GM10847 (cell line): ENCODE results near the gene SOCS3.

Source experiments
- POLR2A ChIP-seq: IDR thresholded peaks from 2 replicates; pipeline ENCODE4 v1.6.1; 2011; ENCODE audit not compliant: insufficient read length; ENCODE audit errors: extremely low read depth

Gene SOCS3

GRCh38 chr17:78347453-78347852, 12.4 kb downstream of the SOCS3 start:
- TF ChIP-seq POLR2A = no peak

GRCh38 chr17:78346605-78347250, 13.1 kb downstream of the SOCS3 start:
- TF ChIP-seq POLR2A = no peak

GRCh38 chr17:78345791-78346494, 13.9 kb downstream of the SOCS3 start:
- TF ChIP-seq POLR2A = no peak

DNA sequence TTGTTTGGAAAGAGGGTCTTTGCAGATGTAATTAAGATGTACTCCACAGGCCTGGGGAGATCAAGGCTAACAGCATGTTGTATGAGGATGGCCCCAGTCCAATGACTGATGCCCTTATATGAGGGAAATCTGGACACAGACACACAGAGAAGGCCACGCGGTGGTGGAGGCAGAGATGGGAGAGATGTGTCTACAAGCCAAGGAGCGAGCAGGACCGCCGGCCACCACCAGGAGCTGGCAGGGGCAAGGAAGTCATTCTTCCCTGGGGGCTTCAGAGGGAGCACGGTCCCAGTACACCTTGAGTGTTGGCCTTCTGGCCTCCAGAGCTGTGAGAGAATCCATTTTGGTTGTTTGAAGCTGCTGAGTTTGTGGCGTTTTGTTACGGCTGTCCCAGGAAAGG, 14.7 kb downstream of the SOCS3 start:
- TF ChIP-seq POLR2A = no peak

GRCh38 chr17:78344666-78345065, 15.2 kb downstream of the SOCS3 start:
- TF ChIP-seq POLR2A = no peak

- TF ChIP-seq POLR2A = no peak
These were observed 16.2 kb downstream of the SOCS3 start for GRCh38 chr17:78343543-78344201.

DNA sequence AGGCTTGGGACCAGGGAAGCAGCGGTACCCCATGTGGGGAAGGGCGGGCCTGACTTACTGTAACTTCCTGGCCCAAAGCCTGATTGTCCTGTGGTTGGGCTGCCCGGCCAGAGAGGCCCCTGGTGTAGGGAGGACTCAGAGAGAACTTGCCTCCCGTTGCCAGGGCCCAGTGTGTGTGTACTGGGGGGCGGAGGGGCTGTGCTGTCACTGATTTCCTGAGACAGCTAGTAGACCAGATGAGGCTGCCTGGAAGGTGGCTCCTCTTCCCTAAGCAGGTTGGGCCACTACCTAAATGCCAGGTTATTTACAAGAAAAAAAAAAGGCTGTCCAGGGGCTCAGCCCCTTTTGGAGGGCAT, 16.7 kb downstream of the SOCS3 start:
- no peak for TF ChIP-seq POLR2A

DNA sequence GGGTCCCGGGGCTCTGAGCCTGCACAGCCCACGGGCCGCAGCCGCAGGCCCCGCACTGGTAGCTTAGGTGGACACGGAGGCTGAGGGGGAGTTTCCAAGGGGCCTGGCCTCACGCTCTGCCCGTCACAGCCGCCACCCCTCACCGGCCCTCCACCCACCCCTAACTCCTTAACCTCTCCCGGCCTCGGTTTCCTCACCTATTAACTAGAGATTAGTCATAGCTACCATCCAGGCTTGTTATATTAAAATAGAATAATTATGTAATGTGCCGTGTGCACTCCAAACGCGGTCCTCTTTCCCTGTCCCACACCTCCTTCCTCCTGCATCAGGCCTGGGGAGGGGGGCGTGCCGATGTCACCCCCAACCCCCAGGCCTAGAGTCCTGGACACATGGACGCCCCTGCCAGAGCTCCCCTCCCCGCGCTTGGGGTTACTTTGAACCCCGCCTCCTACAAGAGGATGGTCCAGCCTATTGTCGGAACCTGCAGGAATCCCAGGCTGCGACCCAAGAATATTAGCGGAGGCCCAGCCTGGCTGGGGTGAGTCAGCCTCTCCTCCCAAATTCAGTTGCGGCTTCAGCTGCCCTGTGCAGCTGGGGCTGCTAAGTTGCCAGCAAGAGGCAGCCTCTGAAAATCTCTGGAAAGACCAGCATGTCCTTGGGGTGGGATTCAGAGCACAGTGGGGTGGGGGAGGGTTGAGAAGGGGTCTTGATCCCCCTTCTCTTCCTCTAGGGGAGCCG, 17.3 kb downstream of the SOCS3 start:
- no peak for TF ChIP-seq POLR2A

DNA sequence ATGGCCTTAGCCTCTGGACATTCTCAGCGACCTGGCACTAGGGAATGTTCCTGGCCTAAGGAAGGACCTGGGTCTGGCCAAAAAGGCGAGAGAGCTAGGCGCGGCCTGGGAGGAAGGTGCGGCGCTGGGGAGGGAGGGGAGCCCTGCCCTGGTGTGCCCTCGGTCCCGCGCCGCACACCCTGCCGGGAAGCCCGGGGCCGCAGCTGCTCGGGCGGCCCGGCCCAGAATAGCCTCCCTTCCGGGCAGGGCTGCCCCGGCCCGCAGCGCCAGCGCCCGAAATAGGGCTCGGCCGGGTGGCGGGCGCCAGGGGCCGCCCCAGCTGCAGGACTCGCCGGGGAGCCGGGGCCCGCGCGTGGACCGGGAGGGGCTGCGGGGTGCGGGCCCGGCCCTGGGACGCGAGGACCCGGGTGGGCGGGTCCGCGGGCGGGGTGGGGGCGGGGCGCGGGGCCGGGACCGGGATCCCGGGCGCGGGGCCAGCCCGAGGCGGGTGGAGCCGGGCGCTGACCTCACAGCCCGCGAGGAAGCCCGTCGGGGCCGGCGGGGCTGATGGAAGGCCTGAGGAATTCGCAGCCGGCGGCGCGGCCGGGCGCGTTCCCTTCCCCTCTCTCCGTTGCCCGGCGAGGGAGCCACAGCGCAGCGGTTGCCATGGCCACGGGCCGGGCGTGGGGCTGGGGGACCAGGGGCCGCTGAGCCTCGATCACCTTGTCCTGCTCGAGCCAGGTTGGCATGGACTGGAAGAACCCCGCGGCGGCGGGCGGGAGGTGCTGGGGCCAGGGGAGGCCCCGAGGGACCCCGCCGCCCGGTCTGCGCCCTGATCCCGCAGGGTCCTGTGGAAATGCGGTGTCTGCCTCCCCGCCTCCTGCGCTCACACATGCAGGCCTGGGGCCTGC, 18.1 kb downstream of the SOCS3 start:
- no peak for TF ChIP-seq POLR2A

DNA sequence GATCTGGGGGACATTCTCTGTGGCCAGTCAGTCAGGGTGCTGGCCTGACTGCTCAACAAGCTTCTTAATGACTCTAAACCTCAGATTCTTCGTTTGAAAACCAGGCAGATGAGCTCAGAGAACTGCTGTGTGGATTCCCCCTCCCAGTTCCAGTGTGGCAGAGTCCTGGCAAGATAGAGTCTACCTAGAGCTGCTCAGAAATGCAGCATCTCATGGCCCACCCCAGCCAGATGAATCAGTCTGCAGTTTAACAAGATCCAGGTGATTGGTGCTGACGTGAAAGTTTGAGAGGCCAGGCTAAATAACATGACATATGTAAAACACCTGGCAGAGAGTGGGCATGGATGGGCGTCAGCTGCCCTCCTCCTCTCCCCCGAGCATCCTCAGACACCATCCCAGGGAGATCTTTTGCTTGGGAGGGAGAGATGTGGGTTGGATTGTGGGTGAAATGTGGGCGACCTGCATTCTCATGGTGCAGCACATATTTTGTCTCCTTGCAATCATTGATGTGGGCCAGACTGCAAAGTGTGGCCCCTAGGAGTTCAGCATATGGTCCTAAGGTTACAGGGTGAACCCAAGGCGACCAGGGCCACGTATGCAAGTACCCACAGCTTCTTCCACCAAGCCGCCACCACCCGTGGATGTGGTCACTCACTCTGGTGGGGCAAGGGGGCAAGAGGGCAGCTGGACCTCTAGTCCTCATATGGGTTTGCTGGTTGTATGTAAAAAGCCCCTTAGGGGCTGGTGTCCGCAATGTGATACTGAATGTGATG, 19.5 kb downstream of the SOCS3 start:
- no peak for TF ChIP-seq POLR2A

- no peak for TF ChIP-seq POLR2A
These were observed 21.2 kb downstream of the SOCS3 start for GRCh38 chr17:78338486-78339259.

GRCh38 chr17:78337244-78338109, 22.4 kb downstream of the SOCS3 start:
- no peak for TF ChIP-seq POLR2A
